ENCODE data around the gene SPTBN4. TPM values are rescaled to one million over a fixed set of nuclear protein-coding genes. Genes with fewer than 3 reads are reported as not detected.

The SPTBN4 gene
- total RNA-seq, 5 donors from 2014 or later (not counting 1 experiment from before 2014, with no cell fraction given) = 0.37 to 1.2 (median 0.66) TPM

DNA sequence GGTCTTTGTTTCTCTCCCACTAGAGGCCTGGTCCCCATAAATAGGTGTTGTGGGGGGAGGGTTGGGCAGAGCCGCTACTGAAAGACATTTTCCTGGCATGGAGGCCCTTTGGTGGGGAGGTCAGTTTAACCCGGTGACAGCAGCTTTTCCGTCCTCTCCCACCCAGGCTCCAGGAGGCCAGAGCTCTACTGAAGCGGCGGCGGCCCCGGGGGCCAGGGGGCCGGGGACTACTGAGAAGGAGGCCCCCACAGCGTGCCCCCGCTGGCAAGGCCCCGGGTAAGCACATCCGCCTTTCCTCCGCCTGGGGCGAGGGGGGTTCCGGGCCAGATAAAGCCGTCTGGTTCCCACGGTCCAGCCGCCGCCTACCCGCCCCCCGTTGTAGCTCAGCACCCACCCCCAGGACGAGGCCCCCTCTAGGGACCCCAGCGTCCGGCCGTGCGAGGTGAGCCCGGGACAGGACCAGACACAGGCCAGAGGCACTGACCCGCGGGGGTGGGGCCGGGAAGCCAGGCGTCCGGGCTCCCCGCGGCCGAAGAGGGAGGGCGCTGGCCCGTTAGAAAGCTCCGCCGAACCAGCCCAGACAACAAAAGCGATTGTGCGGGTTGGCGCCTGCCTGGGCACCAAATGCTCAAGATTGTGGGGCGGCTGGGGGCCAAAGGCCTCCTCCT, 133.2 kb downstream of the SPTBN4 start:
- Histone ChIP-seq H3K27me3 (replicated peaks in 1 of 2; ENCODE audit: control insufficient read depth in 2 of 2, extremely low read depth in 1 of 2, insufficient read depth in 2 of 2, low read length in 1 of 2) (peaks cover 6 to 74% of the 10 kb centered on the region in 2 experiments), H3K9me3 (no peaks in the 10 kb centered on the region), H3K4me1 (ENCODE audit: control insufficient read depth in 1 of 2, extremely low read depth in 1 of 2, insufficient read depth in 2 of 2, low read length in 2 of 2) (peaks cover 11 to 86% of the 10 kb centered on the region in 2 experiments), H3K27ac (ENCODE audit: low read length) (no peak overlapping the region), H3K36me3 (ENCODE audit: control insufficient read depth in 2 of 2, extremely low read depth in 1 of 2, insufficient read depth in 1 of 2, low read length in 1 of 2) (no peaks in the 10 kb centered on the region), H3K4me3 (ENCODE audit: control insufficient read depth in 1 of 2, extremely low read depth in 1 of 2, low read length in 1 of 2) (peak overlapping the region in 1 of 2 donors; percentile 17)
- DNase-seq = peak in 1 of 35 experiments; percentile 24
- H3K36me3 Mint-ChIP-seq = no peaks in the 10 kb centered on the region
- H3K9me3 Mint-ChIP-seq = no peaks in the 10 kb centered on the region
- H3K4me1 Mint-ChIP-seq = peaks cover 51 to 64% (median 62%) of the 10 kb centered on the region in 3 donors
- H3K27me3 Mint-ChIP-seq = peaks cover 22 to 44% of the 10 kb centered on the region in 2 donors
- 9% methylated on average over 34 of the region's 43 CpGs for WGBS (ENCODE audit: insufficient coverage)
- CTCF ChIA-PET = interaction anchor here in 1 of 2 donors (1.1 to 2.7 kb wide), 4 partner anchors 29 to 136 kb away, joined by 3 to 7 read pairs (median 6); no protein-coding TSS in a partner anchor
- no peak for ATAC-seq (replicated peaks in 1 of 4)
- H3K27ac Mint-ChIP-seq = no peak overlapping the region
- peak overlapping the region; percentile 42 to 84 (median 47) for H3K4me3 Mint-ChIP-seq
- POLR2A ChIA-PET = no interaction called here

DNA sequence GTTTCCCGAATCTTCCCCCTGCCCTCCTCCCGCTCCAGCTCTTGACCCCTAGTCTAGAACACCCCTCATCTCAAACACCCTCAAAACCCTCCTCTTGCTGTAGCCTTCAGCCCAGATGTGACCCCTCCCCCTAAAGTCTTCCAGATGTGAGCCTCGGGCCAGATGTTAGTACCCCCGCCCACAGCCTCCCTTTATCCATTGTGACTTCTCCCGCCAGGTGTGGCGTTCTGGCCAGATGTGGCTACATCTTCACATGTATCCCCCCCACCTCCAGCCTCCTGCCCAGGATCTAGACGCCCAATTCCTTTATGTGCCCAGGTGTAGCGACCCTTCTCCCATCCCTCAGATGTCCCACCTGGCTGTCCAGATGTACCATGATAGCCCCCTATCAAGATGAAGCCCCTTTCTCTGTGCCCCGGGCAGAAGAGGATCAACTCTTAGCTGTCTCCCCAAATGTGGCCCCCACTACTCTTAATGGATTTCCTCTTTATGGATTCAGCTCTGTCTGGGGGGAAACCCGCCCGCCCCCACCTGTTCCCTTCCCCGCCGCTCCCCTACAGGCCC, 133.9 kb downstream of the SPTBN4 start:
- H3K27me3 Mint-ChIP-seq = peaks cover 22 to 44% of the 10 kb centered on the region in 2 donors
- Histone ChIP-seq H3K4me3 (ENCODE audit: control insufficient read depth in 1 of 2, extremely low read depth in 1 of 2, low read length in 1 of 2) (peak overlapping the region in 1 of 2 donors; percentile 17), H3K27me3 (replicated peaks in 1 of 2; ENCODE audit: control insufficient read depth in 2 of 2, extremely low read depth in 1 of 2, insufficient read depth in 2 of 2, low read length in 1 of 2) (peaks cover 6 to 69% of the 10 kb centered on the region in 2 experiments)

DNA sequence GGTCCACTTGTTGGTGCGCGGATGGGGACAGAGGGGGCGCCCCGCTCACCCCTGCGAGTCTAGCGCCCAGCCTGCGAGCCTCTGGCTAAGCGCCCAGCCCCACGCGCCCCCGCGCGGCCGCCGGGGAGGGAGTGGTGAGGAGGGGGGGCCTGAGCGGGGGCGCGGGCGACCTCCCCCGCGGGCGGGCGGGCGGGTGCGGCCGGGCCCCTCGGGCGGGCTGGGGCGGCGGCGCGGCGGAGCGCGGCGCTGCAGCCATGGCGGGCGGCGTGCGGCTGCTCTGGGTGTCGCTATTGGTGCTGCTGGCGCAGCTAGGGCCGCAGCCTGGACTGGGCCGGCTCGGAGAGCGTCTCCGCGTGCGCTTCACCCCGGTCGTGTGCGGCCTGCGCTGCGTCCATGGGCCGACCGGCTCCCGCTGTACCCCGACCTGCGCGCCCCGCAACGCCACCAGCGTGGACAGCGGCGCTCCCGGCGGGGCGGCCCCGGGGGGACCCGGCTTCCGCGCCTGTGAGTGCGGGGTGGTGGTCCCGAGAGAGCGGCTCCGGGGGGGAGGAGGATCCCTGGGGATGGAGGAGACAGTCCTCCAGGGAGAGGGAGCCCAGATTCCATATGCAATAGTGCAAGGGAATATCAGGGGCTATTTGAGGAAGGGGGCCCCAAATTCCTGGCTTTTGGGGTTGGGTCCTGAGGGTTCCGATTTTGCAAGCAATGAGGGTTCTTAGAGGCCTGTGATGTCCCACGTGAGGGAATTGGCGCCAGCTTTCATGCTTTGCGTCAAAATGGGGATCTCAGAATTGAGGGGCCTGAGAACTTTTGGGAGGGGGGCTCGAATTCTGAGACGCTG, 134.6 kb downstream of the SPTBN4 start, which contains the start of gene LTBP4:
Gene LTBP4, plus strand, starts transcription at position 236 of the 841 bp plus-strand sequence. Its CDS starts 19 bp downstream, at position 255.
- DNase-seq (peak in 1 of 35 experiments; percentile 56), ATAC-seq (replicated peaks in 1 of 4) (no peak)
- H3K9me3 Mint-ChIP-seq = no peaks in the 10 kb centered on the region
- peaks cover 22 to 40% of the 10 kb centered on the region in 2 donors for H3K27me3 Mint-ChIP-seq
- peak within 1 kb of the TSS; percentile 46 to 84 (median 47) for H3K4me3 Mint-ChIP-seq
- Histone ChIP-seq H3K27me3 (replicated peaks in 1 of 2; ENCODE audit: control insufficient read depth in 2 of 2, extremely low read depth in 1 of 2, insufficient read depth in 2 of 2, low read length in 1 of 2) (peaks cover 6 to 66% of the 10 kb centered on the region in 2 experiments), H3K4me1 (ENCODE audit: control insufficient read depth in 1 of 2, extremely low read depth in 1 of 2, insufficient read depth in 2 of 2, low read length in 2 of 2) (peaks cover 19 to 95% of the 10 kb centered on the region in 2 experiments), H3K27ac (ENCODE audit: low read length) (no peak within 1 kb of the TSS), H3K4me3 (ENCODE audit: control insufficient read depth in 1 of 2, extremely low read depth in 1 of 2, low read length in 1 of 2) (peak within 1 kb of the TSS; percentile 12 to 58), H3K36me3 (ENCODE audit: control insufficient read depth in 2 of 2, extremely low read depth in 1 of 2, insufficient read depth in 1 of 2, low read length in 1 of 2) (no peaks in the 10 kb centered on the region), H3K9me3 (no peaks in the 10 kb centered on the region)
- ChIA-PET POLR2A (interaction anchor here in 1 of 2 donors (0.6 kb wide), 1 partner anchor 1796 kb away, joined by 3 read pairs; no protein-coding TSS in a partner anchor), CTCF (interaction anchor here (0.6 to 2.7 kb wide), 6 partner anchors 8 to 466 kb away, joined by 3 to 7 read pairs (median 5); no protein-coding TSS in a partner anchor)
- H3K36me3 Mint-ChIP-seq = no peaks in the 10 kb centered on the region
- H3K4me1 Mint-ChIP-seq = peaks cover 60 to 73% (median 69%) of the 10 kb centered on the region in 3 donors
- H3K27ac Mint-ChIP-seq = no peak within 1 kb of the TSS
- WGBS (ENCODE audit: insufficient coverage) = 2% methylated on average over 62 of the region's 82 CpGs

More for the DNA sequence above, 133.9 kb downstream of the SPTBN4 start:
- Mint-ChIP-seq H3K27ac (no peak overlapping the region), H3K4me3 (peak overlapping the region; percentile 42 to 84 (median 47)), H3K36me3 (no peaks in the 10 kb centered on the region), H3K4me1 (peaks cover 56 to 68% (median 65%) of the 10 kb centered on the region in 3 donors), H3K9me3 (no peaks in the 10 kb centered on the region)
- H3K9me3 ChIP-seq = no peaks in the 10 kb centered on the region
- ChIA-PET POLR2A (no interaction called here), CTCF (interaction anchor here in 1 of 2 donors (1.5 to 2.7 kb wide), 3 partner anchors 30 to 51 kb away, joined by 4 to 7 read pairs (median 7); no protein-coding TSS in a partner anchor)
- no peaks in the 10 kb centered on the region for H3K36me3 ChIP-seq (ENCODE audit: control insufficient read depth in 2 of 2, extremely low read depth in 1 of 2, insufficient read depth in 1 of 2, low read length in 1 of 2)
- no peak overlapping the region for H3K27ac ChIP-seq (ENCODE audit: low read length)
- no peak for DNase-seq
- peaks cover 13 to 89% of the 10 kb centered on the region in 2 experiments for H3K4me1 ChIP-seq (ENCODE audit: control insufficient read depth in 1 of 2, extremely low read depth in 1 of 2, insufficient read depth in 2 of 2, low read length in 2 of 2)
- 16% methylated on average over 8 of the region's 13 CpGs for WGBS (ENCODE audit: insufficient coverage)
- ATAC-seq (replicated peaks in 1 of 4) = no peak

DNA sequence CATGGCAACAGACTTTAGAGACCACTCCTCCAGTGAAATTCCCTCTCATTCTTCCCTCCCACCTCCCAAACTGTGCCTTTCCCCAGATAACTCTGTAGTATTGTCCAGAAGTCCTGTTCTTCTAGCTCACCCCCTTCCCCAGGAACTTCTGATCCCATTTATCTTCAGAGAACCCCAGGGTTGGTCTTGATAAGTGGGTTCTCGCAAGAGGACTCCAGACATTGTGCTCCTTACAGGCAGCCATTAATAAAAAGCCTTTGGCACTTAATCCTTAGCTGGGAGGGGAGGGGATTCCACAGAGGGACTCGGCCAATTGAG, 136.2 kb downstream of the SPTBN4 start:
- no CpG with 5 or more reads among the region's 2 CpGs for WGBS (ENCODE audit: insufficient coverage)

DNA sequence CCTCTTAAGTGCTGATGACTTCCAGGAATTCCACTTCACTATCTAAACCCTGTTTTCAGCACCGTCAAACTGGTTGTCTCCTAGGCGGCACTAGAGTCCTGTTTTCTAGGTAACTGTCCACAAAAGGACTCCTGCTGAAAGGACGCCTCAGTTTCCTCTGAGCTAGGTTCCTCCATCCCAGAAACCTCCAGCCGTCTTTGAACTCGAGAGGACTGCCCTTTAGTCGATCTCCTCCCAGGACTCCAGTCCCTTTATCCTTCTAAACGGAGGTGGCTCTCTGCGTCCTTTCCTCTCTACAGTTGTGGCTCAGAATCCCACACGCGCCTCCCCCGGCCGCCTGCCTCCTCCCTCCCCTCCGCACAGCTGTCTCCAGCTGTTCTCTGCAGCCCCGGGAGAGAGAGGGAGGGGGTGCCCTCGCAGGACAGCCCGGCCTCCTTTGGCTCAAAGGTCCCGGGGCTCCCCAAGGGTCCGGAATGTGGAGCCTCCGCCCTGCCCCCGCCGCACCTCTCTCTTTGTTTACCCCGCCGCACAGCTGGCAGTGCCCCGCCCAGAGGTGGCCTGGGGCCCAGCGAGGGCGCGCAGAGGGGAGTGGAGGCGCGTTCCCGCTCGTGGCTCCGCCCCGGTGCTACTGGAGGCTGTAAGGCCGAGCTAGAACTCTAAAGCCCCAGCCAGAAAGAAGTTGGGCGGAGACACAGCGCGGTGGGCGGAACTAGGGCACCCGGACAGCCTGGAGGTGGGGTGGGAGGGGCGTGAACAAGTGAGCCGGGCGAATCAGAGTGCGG, 136.8 kb downstream of the SPTBN4 start:
- Histone ChIP-seq H3K36me3 (ENCODE audit: control insufficient read depth in 2 of 2, extremely low read depth in 1 of 2, insufficient read depth in 1 of 2, low read length in 1 of 2) (no peaks in the 10 kb centered on the region), H3K4me1 (ENCODE audit: control insufficient read depth in 1 of 2, extremely low read depth in 1 of 2, insufficient read depth in 2 of 2, low read length in 2 of 2) (peaks cover 17 to 94% of the 10 kb centered on the region in 2 experiments), H3K4me3 (ENCODE audit: control insufficient read depth in 1 of 2, extremely low read depth in 1 of 2, low read length in 1 of 2) (peak overlapping the region in 1 of 2 donors; percentile 57), H3K27me3 (replicated peaks in 1 of 2; ENCODE audit: control insufficient read depth in 2 of 2, extremely low read depth in 1 of 2, insufficient read depth in 2 of 2, low read length in 1 of 2) (peaks cover 4 to 45% of the 10 kb centered on the region in 2 experiments), H3K27ac (ENCODE audit: low read length) (peak overlapping the region; percentile 43), H3K9me3 (no peaks in the 10 kb centered on the region)
- POLR2A ChIA-PET = interaction anchor here in 1 of 2 donors (0.6 to 0.8 kb wide), 3 partner anchors 25 to 198 kb away, joined by 3 to 6 read pairs (median 3); no protein-coding TSS in a partner anchor
- peaks cover 17 to 29% of the 10 kb centered on the region in 2 donors for H3K27me3 Mint-ChIP-seq
- peak; percentile 70 to 78 (median 72) for ATAC-seq (replicated peaks in 1 of 4)
- DNase-seq = peak; percentile 89 to 98 (median 96)
- CTCF ChIA-PET = interaction anchor here (0.5 to 3.2 kb wide), 17 partner anchors 12 to 633 kb away, joined by 3 to 28 read pairs (median 3); partner anchors contain the start of genes BLVRB (in 1 of the 2), PSMC4 (in 1 of the 2) and SPTBN4 (in 1 of the 2)
- peak overlapping the region; percentile 79 to 94 for H3K27ac Mint-ChIP-seq
- peak overlapping the region; percentile 80 to 84 (median 83) for H3K4me3 Mint-ChIP-seq
- peaks cover 70 to 76% (median 71%) of the 10 kb centered on the region in 3 donors for H3K4me1 Mint-ChIP-seq
- H3K9me3 Mint-ChIP-seq = no peaks in the 10 kb centered on the region
- no peaks in the 10 kb centered on the region for H3K36me3 Mint-ChIP-seq
- 6% methylated on average over 28 of the region's 43 CpGs for WGBS (ENCODE audit: insufficient coverage)

More for the DNA sequence above, 136.2 kb downstream of the SPTBN4 start:
- ATAC-seq (replicated peaks in 1 of 4) (no peak), DNase-seq (no peak)
- peaks cover 4 to 50% of the 10 kb centered on the region in 2 experiments for H3K27me3 ChIP-seq (replicated peaks in 1 of 2; ENCODE audit: control insufficient read depth in 2 of 2, extremely low read depth in 1 of 2, insufficient read depth in 2 of 2, low read length in 1 of 2)
- POLR2A ChIA-PET = no interaction called here
- CTCF ChIA-PET = interaction anchor here (0.6 to 3.2 kb wide), 8 partner anchors 14 to 633 kb away, joined by 3 to 28 read pairs (median 6); partner anchors contain the start of genes BLVRB (in 1 of the 2), PSMC4 (in 1 of the 2) and SPTBN4 (in 1 of the 2)
- peaks cover 17 to 32% of the 10 kb centered on the region in 2 donors for H3K27me3 Mint-ChIP-seq
- no peak overlapping the region for H3K27ac ChIP-seq (ENCODE audit: low read length)
- no peaks in the 10 kb centered on the region for H3K36me3 ChIP-seq (ENCODE audit: control insufficient read depth in 2 of 2, extremely low read depth in 1 of 2, insufficient read depth in 1 of 2, low read length in 1 of 2)
- no peak overlapping the region for H3K4me3 ChIP-seq (ENCODE audit: control insufficient read depth in 1 of 2, extremely low read depth in 1 of 2, low read length in 1 of 2)
- H3K9me3 ChIP-seq = no peaks in the 10 kb centered on the region
- H3K4me1 ChIP-seq (ENCODE audit: control insufficient read depth in 1 of 2, extremely low read depth in 1 of 2, insufficient read depth in 2 of 2, low read length in 2 of 2) = peaks cover 19 to 94% of the 10 kb centered on the region in 2 experiments
- H3K4me1 Mint-ChIP-seq = peaks cover 67 to 78% (median 72%) of the 10 kb centered on the region in 3 donors
- peak overlapping the region in 2 of 3 donors; percentile 32 to 84 for H3K4me3 Mint-ChIP-seq
- H3K27ac Mint-ChIP-seq = peak overlapping the region; percentile 79 to 94
- H3K36me3 Mint-ChIP-seq = no peaks in the 10 kb centered on the region
- no peaks in the 10 kb centered on the region for H3K9me3 Mint-ChIP-seq

Measured in T-cell (primary cell).